Activated T-helper 2 cell treated with anti-CD3 and anti-CD28 coated beads, Interferon-gamma antibody, Interleukin-2, Interleukin-4, amounts not matched to agents 10 μg/mL and 5 μg/mL and 100 μg/mL, durations not matched to agents 14 hours and 24 hours and 36 hours (primary cell): ENCODE data around the gene OR8K5. TPM values are rescaled to one million over a fixed set of nuclear protein-coding genes. Genes with fewer than 3 reads are reported as not detected.

Source experiments
- DNase-seq: peaks from one replicate; pipeline ENCODE4 v3.0.0; 2021; ENCODE audit warnings: low spot score
- H3K27ac Mint-ChIP-seq: one replicate; pipeline ENCODE4 v1.8.0; 2021; ENCODE audit warnings: mixed read lengths
- H3K27me3 Mint-ChIP-seq: one replicate; pipeline ENCODE4 v1.8.0; 2021; ENCODE audit warnings: low read depth, mixed read lengths
- H3K36me3 Mint-ChIP-seq: one replicate; pipeline ENCODE4 v1.8.0; 2021; ENCODE audit warnings: low read depth, mixed read lengths
- H3K4me1 Mint-ChIP-seq: one replicate; pipeline ENCODE4 v1.8.0; 2021; ENCODE audit warnings: low read depth, mixed read lengths
- H3K4me3 Mint-ChIP-seq: one replicate; pipeline ENCODE4 v1.8.0; 2021; ENCODE audit warnings: low read depth, mild to moderate bottlenecking, moderate library complexity, mixed read lengths
- H3K9me3 Mint-ChIP-seq: one replicate; pipeline ENCODE4 v1.8.0; 2021; ENCODE audit warnings: mixed read lengths
- intact Hi-C: fragments of 100-400 bp; cut with micrococcal nuclease; formaldehyde crosslinking; loops from one replicate; pipeline ENCODE4 v1.15.1; 2023
- total RNA-seq: library from RNA; stranded (reverse); gene quantifications from 2 replicates; pipeline ENCODE4 v1.2.3, GENCODE V29; 2022

OR8K5 gene
- total RNA-seq, 1 donor from 2014 or later: not detected

DNA sequence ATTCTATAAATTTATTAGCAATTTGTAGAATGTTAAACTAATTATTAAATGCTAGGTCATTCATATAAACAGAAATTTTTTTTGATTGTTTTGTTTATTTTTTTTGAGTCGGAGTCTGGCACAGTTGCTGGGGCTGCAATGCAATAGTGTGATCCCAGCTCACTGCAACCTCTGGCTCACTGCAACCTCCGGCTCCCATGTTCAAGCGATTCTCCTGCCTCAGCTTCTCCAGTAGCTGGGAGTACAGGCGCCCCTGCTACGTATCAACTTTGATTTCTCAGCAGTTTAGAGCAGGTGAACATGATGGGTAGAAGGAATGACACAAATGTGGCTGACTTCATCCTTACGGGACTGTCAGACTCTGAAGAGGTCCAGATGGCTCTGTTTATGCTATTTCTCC, 38.0 kb downstream of the OR8K5 start, which contains the start of gene OR8H3:
OR8H3 (plus strand) TSS at position 301 of the 400 bp plus-strand sequence; CDS start at position 301, 0 bp downstream.
- no peaks in the 10 kb centered on the region for H3K36me3 Mint-ChIP-seq
- H3K4me3 Mint-ChIP-seq: no peak within 1 kb of the TSS
- peaks cover 23% of the 10 kb centered on the region for H3K9me3 Mint-ChIP-seq
- intact Hi-C loops: no loop called here
- no peak for DNase-seq
- H3K27ac Mint-ChIP-seq: no peak within 1 kb of the TSS
- no peaks in the 10 kb centered on the region for H3K27me3 Mint-ChIP-seq
- no peaks in the 10 kb centered on the region for H3K4me1 Mint-ChIP-seq

Other genes with a start within 250 kb of the OR8K5 start
- gene OR5W2, start 245.7 kb downstream of the OR8K5 start, total RNA-seq: not detected in 2 replicates
- gene OR5I1, start 223.9 kb downstream of the OR8K5 start, total RNA-seq: not detected in 2 replicates
- not detected in 2 replicates for gene OR10AG1, start 190.4 kb downstream of the OR8K5 start, total RNA-seq
- gene OR5F1, start 165.7 kb downstream of the OR8K5 start, total RNA-seq: not detected in 2 replicates
- not detected in 2 replicates for gene OR5AS1, start 132.7 kb downstream of the OR8K5 start, total RNA-seq
- gene OR8I2, start 67.0 kb downstream of the OR8K5 start, total RNA-seq: not detected in 2 replicates
- not detected in 2 replicates for gene OR8H2, start 56.6 kb downstream of the OR8K5 start, total RNA-seq
- gene OR8H3, start 37.9 kb downstream of the OR8K5 start, total RNA-seq: not detected in 2 replicates
- not detected in 2 replicates for gene OR8J3, start 20.1 kb downstream of the OR8K5 start, total RNA-seq
- not detected in 2 replicates for gene OR5J2, start 16.3 kb upstream of the OR8K5 start, total RNA-seq
- not detected in 2 replicates for gene OR5T2, start 73.9 kb upstream of the OR8K5 start, total RNA-seq
- not detected in 2 replicates for gene OR5T3, start 91.9 kb upstream of the OR8K5 start, total RNA-seq
- gene OR5T1, start 113.8 kb upstream of the OR8K5 start, total RNA-seq: not detected in 2 replicates
- gene OR8H1, start 131.9 kb upstream of the OR8K5 start, total RNA-seq: not detected in 2 replicates
- not detected in 2 replicates for gene OR8K3, start 154.8 kb upstream of the OR8K5 start, total RNA-seq
- not detected in 2 replicates for gene OR8K1, start 185.7 kb upstream of the OR8K5 start, total RNA-seq
- not detected in 2 replicates for gene OR8J1, start 194.0 kb upstream of the OR8K5 start, total RNA-seq
- gene OR8U1, start 215.3 kb upstream of the OR8K5 start, total RNA-seq: not detected in 2 replicates